SU-DHL-6 (cell line): ENCODE results near the gene STS.

Experiments
- H2AFZ ChIP-seq: fragments of 200-600 bp; sonication (generic); 2 replicates; pipeline ENCODE4 v1.6.1; 2014; ENCODE audit warnings: low read depth, mild to moderate bottlenecking, moderate library complexity, mixed read lengths, antibody characterized with exemption, low read length; ENCODE audit not compliant: severe bottlenecking
- H3F3A ChIP-seq: fragments of 200-600 bp; shearing (Covaris generic); 2 replicates; pipeline ENCODE4 v1.6.0; 2016; ENCODE audit warnings: antibody characterized with exemption, mild to moderate bottlenecking; ENCODE audit not compliant: insufficient read depth
- H3K27ac ChIP-seq: fragments of 200-600 bp; sonication (generic); 2 replicates; pipeline ENCODE4 v1.5.1; 2016; ENCODE audit warnings: low read depth, mild to moderate bottlenecking, low read length, moderate library complexity, mixed read lengths
- H3K27me3 ChIP-seq: fragments of 200-600 bp; sonication (generic), shearing (Covaris generic); 2 replicates; pipeline ENCODE4 v1.6.0; 2014; ENCODE audit warnings: mild to moderate bottlenecking, low read length
- H3K36me3 ChIP-seq: fragments of 200-600 bp; sonication (generic); 2 replicates; pipeline ENCODE4 v1.6.1; 2014; ENCODE audit warnings: mild to moderate bottlenecking, low read length, mixed read lengths
- H3K4me2 ChIP-seq: fragments of 300-600, 200-600 bp; shearing (Covaris generic), sonication (generic); 2 replicates; pipeline ENCODE4 v1.6.0; 2014; ENCODE audit warnings: low read length, low read depth, mild to moderate bottlenecking; ENCODE audit not compliant: poor library complexity, severe bottlenecking
- H3K4me3 ChIP-seq: fragments of 200-600 bp; sonication (generic); 2 replicates; pipeline ENCODE4 v1.5.1; 2014; ENCODE audit warnings: antibody characterized with exemption, low read length, mild to moderate bottlenecking, mixed read lengths; ENCODE audit not compliant: insufficient read depth, poor library complexity, severe bottlenecking
- H3K79me2 ChIP-seq: fragments of 200-600 bp; sonication (generic); 2 replicates; pipeline ENCODE4 v1.6.1; 2014; ENCODE audit warnings: mild to moderate bottlenecking, low read length, moderate library complexity; ENCODE audit not compliant: insufficient read depth
- H3K9ac ChIP-seq: fragments of 200-600 bp; sonication (generic); 2 replicates; pipeline ENCODE4 v1.7.0; 2014; ENCODE audit warnings: mild to moderate bottlenecking, low read length
- H3K9me2 ChIP-seq: fragments of 200-600 bp; sonication (generic); replicated peaks from 2 replicates; pipeline ENCODE4 v1.6.1; 2014; ENCODE audit warnings: low read length; ENCODE audit not compliant: insufficient read depth
- H3K9me3 ChIP-seq: fragments of 200-600 bp; sonication (generic); 2 replicates; pipeline ENCODE4 v1.6.1; 2014; ENCODE audit warnings: low read length, mixed read lengths; ENCODE audit not compliant: insufficient read depth
- H4K20me1 ChIP-seq: fragments of 200-600 bp; sonication (generic); 2 replicates; pipeline ENCODE4 v1.6.1; 2014; ENCODE audit warnings: low read depth, mild to moderate bottlenecking, antibody characterized with exemption, low read length, moderate library complexity, mixed read lengths
- CTCF ChIP-seq: fragments of 200-600 bp; sonication (generic); IDR thresholded peaks from one replicate; pipeline ENCODE4 v1.5.1; 2017; ENCODE audit warnings: antibody characterized with exemption, mild to moderate bottlenecking, low read length, moderate library complexity; ENCODE audit not compliant: insufficient read depth, poor library complexity, severe bottlenecking
- EZH2phosphoT487 ChIP-seq: fragments of 200-600 bp; sonication (generic), shearing (Covaris generic); conservative IDR thresholded peaks from 2 replicates; pipeline ENCODE4 v1.6.1; 2018; ENCODE audit warnings: mild to moderate bottlenecking, antibody characterized with exemption, low read length, moderate library complexity, mixed read lengths

Gene STS

GRCh38 chrX:7155163-7155562 is 7.7 kb downstream of the STS start:
- Histone ChIP-seq H3K9me3 (no peaks in the 10 kb centered on the region), H2AFZ (no peak overlapping the region), H3K4me3 (no peak overlapping the region), H3F3A (no peaks in the 10 kb centered on the region), H3K9ac (no peak overlapping the region), H3K4me2 (no peak overlapping the region), H3K79me2 (peaks cover 45% of the 10 kb centered on the region; the same call in 1 of the 2 replicates), H3K36me3 (0 out of 2 replicates have a peak, but pooled peaks cover 4% of the 10 kb centered on the region), H3K27ac (no peak overlapping the region), H3K27me3 (no peaks in the 10 kb centered on the region), H3K9me2 (no peaks in the 10 kb centered on the region), H4K20me1 (no peaks in the 10 kb centered on the region)
- TF ChIP-seq EZH2phosphoT487 = no peak
- no peak for TF ChIP-seq CTCF

- Histone ChIP-seq H2AFZ (no peak overlapping the region), H3K27me3 (no peaks in the 10 kb centered on the region), H3K9me2 (no peaks in the 10 kb centered on the region), H3K27ac (no peak overlapping the region), H3K79me2 (peaks cover 29% of the 10 kb centered on the region; the same call in 1 of the 2 replicates), H3F3A (no peaks in the 10 kb centered on the region), H3K4me2 (no peak overlapping the region), H4K20me1 (no peaks in the 10 kb centered on the region), H3K9ac (no peak overlapping the region), H3K36me3 (0 out of 2 replicates have a peak, but pooled peaks cover 4% of the 10 kb centered on the region), H3K9me3 (no peaks in the 10 kb centered on the region), H3K4me3 (no peak overlapping the region)
- TF ChIP-seq EZH2phosphoT487 = no peak
- no peak for TF ChIP-seq CTCF
Observed at GRCh38 chrX:7156879-7157278, 9.4 kb downstream of the STS start.

GRCh38 chrX:7158468-7158990 is 11.0 kb downstream of the STS start:
- Histone ChIP-seq H2AFZ (no peak overlapping the region), H3K79me2 (peaks cover 29% of the 10 kb centered on the region; the same call in 1 of the 2 replicates), H3K36me3 (0 out of 2 replicates have a peak, but pooled peaks cover 4% of the 10 kb centered on the region), H3K9me3 (no peaks in the 10 kb centered on the region), H3K9ac (no peak overlapping the region), H4K20me1 (no peaks in the 10 kb centered on the region), H3K4me2 (no peak overlapping the region), H3K27me3 (no peaks in the 10 kb centered on the region), H3K27ac (no peak overlapping the region), H3F3A (no peaks in the 10 kb centered on the region), H3K9me2 (no peaks in the 10 kb centered on the region), H3K4me3 (no peak overlapping the region)
- TF ChIP-seq CTCF (no peak), EZH2phosphoT487 (no peak)
